Measurements from ENCODE around the gene MAP4K3. TPM values are rescaled to one million over a fixed set of nuclear protein-coding genes. Genes with fewer than 3 reads are reported as not detected.

The MAP4K3 gene
- total RNA-seq = 10.1 and 11.5 TPM in 2 replicates

- DNase-seq (ENCODE audit: low read depth in 2 of 2) = peak; percentile 92 to 98
Measured at GRCh38 chr2:39436592-39437521, at the start of gene MAP4K3. Gene MAP4K3, minus strand, starts transcription at chr2:39437285. Its CDS starts 298 bp downstream, at chr2:39436987.

- DNase-seq (ENCODE audit: low read depth in 2 of 2) = no peak
Measured at GRCh38 chr2:39486071-39486470, 49.0 kb upstream of the MAP4K3 start.

GRCh38 chr2:39484620-39485495 is 47.8 kb upstream of the MAP4K3 start:
- DNase-seq (ENCODE audit: low read depth in 2 of 2) = no peak

- peak in 1 of 2 donors; percentile 53 for DNase-seq (ENCODE audit: low read depth in 2 of 2)
Measured at GRCh38 chr2:39484206-39484605, 47.1 kb upstream of the MAP4K3 start.

GRCh38 chr2:39483534-39483933 is 46.4 kb upstream of the MAP4K3 start:
- peak in 1 of 2 donors; percentile 37 for DNase-seq (ENCODE audit: low read depth in 2 of 2)

- DNase-seq (ENCODE audit: low read depth in 2 of 2) = peak; percentile 44 to 67
Measured at GRCh38 chr2:39481611-39482010, 44.5 kb upstream of the MAP4K3 start.

GRCh38 chr2:39479696-39480095 is 42.6 kb upstream of the MAP4K3 start:
- DNase-seq (ENCODE audit: low read depth in 2 of 2) = no peak

- no peak for DNase-seq (ENCODE audit: low read depth in 2 of 2)
Measured at GRCh38 chr2:39479053-39479670, 42.1 kb upstream of the MAP4K3 start.

- DNase-seq (ENCODE audit: low read depth in 2 of 2) = no peak
Measured at GRCh38 chr2:39476524-39476923, 39.4 kb upstream of the MAP4K3 start.

- DNase-seq (ENCODE audit: low read depth in 2 of 2) = no peak
Measured at GRCh38 chr2:39475006-39475405, 37.9 kb upstream of the MAP4K3 start.

GRCh38 chr2:39470580-39470979 is 33.5 kb upstream of the MAP4K3 start:
- no peak for DNase-seq (ENCODE audit: low read depth in 2 of 2)

- peak in 1 of 2 donors; percentile 67 for DNase-seq (ENCODE audit: low read depth in 2 of 2)
Measured at GRCh38 chr2:39469807-39470206, 32.7 kb upstream of the MAP4K3 start.

- no peak for DNase-seq (ENCODE audit: low read depth in 2 of 2)
Measured at GRCh38 chr2:39468579-39469451, 31.7 kb upstream of the MAP4K3 start.

- no peak for DNase-seq (ENCODE audit: low read depth in 2 of 2)
Measured at GRCh38 chr2:39466311-39466710, 29.2 kb upstream of the MAP4K3 start.

GRCh38 chr2:39464864-39465263 is 27.8 kb upstream of the MAP4K3 start:
- DNase-seq (ENCODE audit: low read depth in 2 of 2) = peak in 1 of 2 donors; percentile 20

GRCh38 chr2:39455826-39456225 is 18.7 kb upstream of the MAP4K3 start:
- DNase-seq (ENCODE audit: low read depth in 2 of 2) = no peak

- no peak for DNase-seq (ENCODE audit: low read depth in 2 of 2)
Measured at GRCh38 chr2:39452396-39452795, 15.3 kb upstream of the MAP4K3 start.

GRCh38 chr2:39451954-39452353 is 14.9 kb upstream of the MAP4K3 start:
- DNase-seq (ENCODE audit: low read depth in 2 of 2) = no peak

GRCh38 chr2:39448169-39448502 is 11.1 kb upstream of the MAP4K3 start:
- DNase-seq (ENCODE audit: low read depth in 2 of 2) = no peak

GRCh38 chr2:39447266-39448168 is 10.4 kb upstream of the MAP4K3 start:
- DNase-seq (ENCODE audit: low read depth in 2 of 2) = no peak
